Neural cell (in vitro differentiated cells): ENCODE measurements around the gene VHLL.

Source experiments
- EZH2 ChIP-seq: fragments of 200-600, 300-800 bp; shearing (Covaris generic), sonication (generic); IDR thresholded peaks from 2 replicates; pipeline ENCODE4 v1.6.1; 2014; ENCODE audit warnings: antibody characterized with exemption, low read length, borderline replicate concordance, mild to moderate bottlenecking; ENCODE audit not compliant: insufficient read depth, poor library complexity, severe bottlenecking
- SMC3 ChIP-seq: fragments of 450-650 bp; conservative IDR thresholded peaks from 2 replicates; pipeline ENCODE4 v1.6.1; 2014; ENCODE audit warnings: antibody characterized with exemption, mild to moderate bottlenecking, moderate library complexity; ENCODE audit not compliant: poor library complexity
- TF ChIP-seq, protein P1 (sequence below): fragments of 450-650 bp; IDR thresholded peaks from 2 replicates; pipeline ENCODE4 v1.5.1; 2014; ENCODE audit warnings: antibody characterized with exemption, mild to moderate bottlenecking, moderate library complexity; ENCODE audit not compliant: poor library complexity, severe bottlenecking

DNA sequence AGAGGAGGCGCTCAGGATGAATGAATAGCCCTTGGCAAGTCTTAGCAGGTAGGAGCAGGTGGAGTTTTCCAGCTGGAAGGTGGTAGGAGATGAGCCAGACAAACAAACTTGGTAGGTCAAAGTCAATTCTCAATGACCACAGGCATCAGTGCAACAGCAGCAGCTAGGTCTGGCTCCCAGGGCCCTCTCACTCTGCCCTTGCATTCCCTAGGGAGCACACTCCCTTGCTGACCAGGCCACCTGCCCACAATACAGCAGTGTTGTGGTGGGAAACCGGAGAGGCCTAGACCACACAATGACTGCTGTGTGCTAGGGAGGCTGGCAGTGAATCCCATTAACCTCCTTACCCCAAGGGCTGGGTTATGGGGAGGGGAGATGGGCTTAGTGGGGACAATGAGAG, 38.2 kb downstream of the VHLL start:
- TF ChIP-seq SMC3 (no peak), EZH2 (no peak)
- TF ChIP-seq, protein P1, sequence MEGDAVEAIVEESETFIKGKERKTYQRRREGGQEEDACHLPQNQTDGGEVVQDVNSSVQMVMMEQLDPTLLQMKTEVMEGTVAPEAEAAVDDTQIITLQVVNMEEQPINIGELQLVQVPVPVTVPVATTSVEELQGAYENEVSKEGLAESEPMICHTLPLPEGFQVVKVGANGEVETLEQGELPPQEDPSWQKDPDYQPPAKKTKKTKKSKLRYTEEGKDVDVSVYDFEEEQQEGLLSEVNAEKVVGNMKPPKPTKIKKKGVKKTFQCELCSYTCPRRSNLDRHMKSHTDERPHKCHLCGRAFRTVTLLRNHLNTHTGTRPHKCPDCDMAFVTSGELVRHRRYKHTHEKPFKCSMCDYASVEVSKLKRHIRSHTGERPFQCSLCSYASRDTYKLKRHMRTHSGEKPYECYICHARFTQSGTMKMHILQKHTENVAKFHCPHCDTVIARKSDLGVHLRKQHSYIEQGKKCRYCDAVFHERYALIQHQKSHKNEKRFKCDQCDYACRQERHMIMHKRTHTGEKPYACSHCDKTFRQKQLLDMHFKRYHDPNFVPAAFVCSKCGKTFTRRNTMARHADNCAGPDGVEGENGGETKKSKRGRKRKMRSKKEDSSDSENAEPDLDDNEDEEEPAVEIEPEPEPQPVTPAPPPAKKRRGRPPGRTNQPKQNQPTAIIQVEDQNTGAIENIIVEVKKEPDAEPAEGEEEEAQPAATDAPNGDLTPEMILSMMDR: no peak
